DMS53 treated with DMSO at 0.1 percent for 48 hours (cell line): ENCODE measurements around the gene OR4D2.

ENCODE experiments used
- DNase-seq: peaks from one replicate; lab custom pipeline; 2025; ENCODE audit not compliant: unreplicated experiment; lab: John Stamatoyannopoulos, UW

OR4D2 gene

GRCh38 chr17:58207451-58207850 lies 40.7 kb downstream of the OR4D2 start:
- DNase-seq = no peak

GRCh38 chr17:58208344-58208743 lies 41.6 kb downstream of the OR4D2 start:
- no peak for DNase-seq

GRCh38 chr17:58210922-58211321 lies 44.1 kb downstream of the OR4D2 start:
- DNase-seq = no peak

- no peak for DNase-seq
Measured at GRCh38 chr17:58215685-58216084, 48.9 kb downstream of the OR4D2 start.

- no peak for DNase-seq
Measured at GRCh38 chr17:58217766-58218165, 51.0 kb downstream of the OR4D2 start.

- peak; percentile 79 for DNase-seq
Measured at GRCh38 chr17:58219007-58219788, 52.4 kb downstream of the OR4D2 start, which contains the start of gene MKS1. Gene MKS1, minus strand, starts transcription at chr17:58219255. Its CDS starts 25 bp downstream, at chr17:58219230.

- DNase-seq = peak; percentile 11
Measured at GRCh38 chr17:58219789-58220183, 53.0 kb downstream of the OR4D2 start.
